A549 (cell line): Measurements from ENCODE around the gene SYCP3.

Source experiments
- CBX8 ChIP-seq: fragments of 200-600 bp; sonication (generic); IDR thresholded peaks from 2 replicates; pipeline ENCODE4 v1.6.1; 2016
- CEBPB ChIP-seq, 2 experiments: fragments of >200 bp in 1 of 2; sonication (Bioruptor Twin) in 1 of 2; formaldehyde crosslinking in 1 of 2; IDR thresholded peaks; 2 replicates each; pipeline ENCODE4 v1.6.1; 2012 to 2016
- CHD2 ChIP-seq: fragments of 150-350 bp; IDR thresholded peaks from 2 replicates; pipeline ENCODE4 v1.6.1; 2014; ENCODE audit warnings: low read length; ENCODE audit not compliant: partially characterized antibody
- CTCF ChIP-seq: fragments of >200 bp; sonication (Bioruptor Twin); formaldehyde crosslinking; IDR thresholded peaks from 3 replicates; pipeline ENCODE4 v1.5.1; 2016
- EHF ChIP-seq: fragments of 250-450 bp; sonication (Bioruptor Pico); IDR thresholded peaks from 2 replicates; pipeline ENCODE4 v1.5.0; 2020; ENCODE audit warnings: mild to moderate bottlenecking
- EP300 ChIP-seq, 2 experiments: fragments of >200 bp; sonication (Bioruptor Twin); formaldehyde crosslinking; IDR thresholded peaks; 2 replicates in 1 of 2; 3 replicates in 1 of 2; pipeline ENCODE4 v1.6.1; 2016 to 2017
- KDM1A ChIP-seq: fragments of 200-600 bp; sonication (generic); IDR thresholded peaks from 2 replicates; pipeline ENCODE4 v1.6.1; 2016; ENCODE audit warnings: low read depth, mild to moderate bottlenecking
- MAX ChIP-seq: IDR thresholded peaks from 2 replicates; pipeline ENCODE4 v1.6.1; 2012
- MAZ ChIP-seq: fragments of 150-350 bp; IDR thresholded peaks from 2 replicates; pipeline ENCODE4 v1.6.1; 2014; ENCODE audit warnings: antibody characterized with exemption, low read depth, low read length, borderline replicate concordance
- PBX3 ChIP-seq: IDR thresholded peaks from 2 replicates; pipeline ENCODE4 v1.6.1; 2012
- POLR2A ChIP-seq: IDR thresholded peaks from 2 replicates; pipeline ENCODE4 v1.6.1; 2012; ENCODE audit warnings: mild to moderate bottlenecking, low read length
- USF2 ChIP-seq: fragments of 450-650 bp; IDR thresholded peaks from 2 replicates; pipeline ENCODE4 v1.6.1; 2014; ENCODE audit warnings: antibody characterized with exemption

- TF ChIP-seq KDM1A (no peak), MAZ (no peak), PBX3 (no peak), CTCF (no peak), CEBPB (IDR thresholded peaks at IDR 0.05) (no peak), CBX8 (no peak), MAX (no peak), POLR2A (no peak), CHD2 (no peak), USF2 (no peak), EHF (CRISPR knock-in tag) (no peak), EP300 (IDR thresholded peaks at IDR 0.05) (no peak)
Observed at GRCh38 chr12:101767537-101767936, 28.3 kb upstream of the SYCP3 start.
